ENCODE data around the gene L1CAM.

L1CAM gene

GRCh38 chrX:153869473-153870287 lies 16.3 kb downstream of the L1CAM start:
- H3K4me2 ChIP-seq (ENCODE audit: low read length): no peak overlapping the region
- H3K79me2 ChIP-seq: no peaks in the 10 kb centered on the region
- H3K27me3 ChIP-seq (ENCODE audit: control insufficient read depth, insufficient read depth, low read length): no peaks in the 10 kb centered on the region
- H3K4me3 ChIP-seq (ENCODE audit: low read depth, low read length): no peak overlapping the region
- H3K36me3 ChIP-seq (ENCODE audit: control insufficient read depth, insufficient read depth, low read length): no peaks in the 10 kb centered on the region
- H2AFZ ChIP-seq: no peak overlapping the region
- no peak overlapping the region for H3K9ac ChIP-seq
- TF ChIP-seq, protein P1, sequence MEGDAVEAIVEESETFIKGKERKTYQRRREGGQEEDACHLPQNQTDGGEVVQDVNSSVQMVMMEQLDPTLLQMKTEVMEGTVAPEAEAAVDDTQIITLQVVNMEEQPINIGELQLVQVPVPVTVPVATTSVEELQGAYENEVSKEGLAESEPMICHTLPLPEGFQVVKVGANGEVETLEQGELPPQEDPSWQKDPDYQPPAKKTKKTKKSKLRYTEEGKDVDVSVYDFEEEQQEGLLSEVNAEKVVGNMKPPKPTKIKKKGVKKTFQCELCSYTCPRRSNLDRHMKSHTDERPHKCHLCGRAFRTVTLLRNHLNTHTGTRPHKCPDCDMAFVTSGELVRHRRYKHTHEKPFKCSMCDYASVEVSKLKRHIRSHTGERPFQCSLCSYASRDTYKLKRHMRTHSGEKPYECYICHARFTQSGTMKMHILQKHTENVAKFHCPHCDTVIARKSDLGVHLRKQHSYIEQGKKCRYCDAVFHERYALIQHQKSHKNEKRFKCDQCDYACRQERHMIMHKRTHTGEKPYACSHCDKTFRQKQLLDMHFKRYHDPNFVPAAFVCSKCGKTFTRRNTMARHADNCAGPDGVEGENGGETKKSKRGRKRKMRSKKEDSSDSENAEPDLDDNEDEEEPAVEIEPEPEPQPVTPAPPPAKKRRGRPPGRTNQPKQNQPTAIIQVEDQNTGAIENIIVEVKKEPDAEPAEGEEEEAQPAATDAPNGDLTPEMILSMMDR (IDR thresholded peaks at IDR 0.05): no peak
- H3K27ac ChIP-seq: no peak overlapping the region
- no peaks in the 10 kb centered on the region for H3K4me1 ChIP-seq
- no peaks in the 10 kb centered on the region for H3K9me3 ChIP-seq (ENCODE audit: control insufficient read depth, low read length)

- no peaks in the 10 kb centered on the region for H3K79me2 ChIP-seq
- no peak overlapping the region for H3K27ac ChIP-seq
- no peaks in the 10 kb centered on the region for H3K9me3 ChIP-seq (ENCODE audit: control insufficient read depth, low read length)
- H3K4me1 ChIP-seq: no peaks in the 10 kb centered on the region
- H3K9ac ChIP-seq: no peak overlapping the region
- H3K36me3 ChIP-seq (ENCODE audit: control insufficient read depth, insufficient read depth, low read length): no peaks in the 10 kb centered on the region
- no peaks in the 10 kb centered on the region for H3K27me3 ChIP-seq (ENCODE audit: control insufficient read depth, insufficient read depth, low read length)
- TF ChIP-seq, protein P1 (IDR thresholded peaks at IDR 0.05): no peak
- no peak overlapping the region for H3K4me3 ChIP-seq (ENCODE audit: low read depth, low read length)
- no peak overlapping the region for H3K4me2 ChIP-seq (ENCODE audit: low read length)
- no peak overlapping the region for H2AFZ ChIP-seq
Measured at GRCh38 chrX:153868576-153869472, 17.1 kb downstream of the L1CAM start.

DNA sequence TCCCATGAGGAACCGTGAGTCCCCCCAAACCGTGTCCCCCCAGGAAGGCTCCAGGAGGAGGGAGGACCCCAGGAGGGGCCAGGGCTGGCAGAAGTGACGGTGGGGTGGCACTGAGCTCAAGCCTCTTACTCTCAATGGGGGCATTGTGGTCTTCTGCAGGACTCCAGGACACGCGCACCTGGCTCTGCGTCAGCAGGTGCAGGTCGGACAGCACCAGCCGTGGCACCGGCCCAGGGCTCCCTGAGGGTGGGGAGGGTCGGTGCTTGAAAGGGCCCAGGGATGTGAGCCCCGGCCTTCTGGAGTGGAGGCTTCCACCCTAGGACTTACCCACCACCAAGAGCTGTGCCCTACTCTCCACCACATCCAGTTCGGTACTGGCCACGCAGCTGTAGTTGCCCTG lies 18.3 kb downstream of the L1CAM start:
- no peak overlapping the region for H3K4me3 ChIP-seq (ENCODE audit: low read depth, low read length)
- H3K27me3 ChIP-seq (ENCODE audit: control insufficient read depth, insufficient read depth, low read length): no peaks in the 10 kb centered on the region
- TF ChIP-seq, protein P1 (IDR thresholded peaks at IDR 0.05): no peak
- no peaks in the 10 kb centered on the region for H3K79me2 ChIP-seq
- H3K4me2 ChIP-seq (ENCODE audit: low read length): no peak overlapping the region
- no peaks in the 10 kb centered on the region for H3K36me3 ChIP-seq (ENCODE audit: control insufficient read depth, insufficient read depth, low read length)
- H3K4me1 ChIP-seq: no peaks in the 10 kb centered on the region
- H3K9ac ChIP-seq: no peak overlapping the region
- no peak overlapping the region for H3K27ac ChIP-seq
- H2AFZ ChIP-seq: no peak overlapping the region
- no peaks in the 10 kb centered on the region for H3K9me3 ChIP-seq (ENCODE audit: control insufficient read depth, low read length)

DNA sequence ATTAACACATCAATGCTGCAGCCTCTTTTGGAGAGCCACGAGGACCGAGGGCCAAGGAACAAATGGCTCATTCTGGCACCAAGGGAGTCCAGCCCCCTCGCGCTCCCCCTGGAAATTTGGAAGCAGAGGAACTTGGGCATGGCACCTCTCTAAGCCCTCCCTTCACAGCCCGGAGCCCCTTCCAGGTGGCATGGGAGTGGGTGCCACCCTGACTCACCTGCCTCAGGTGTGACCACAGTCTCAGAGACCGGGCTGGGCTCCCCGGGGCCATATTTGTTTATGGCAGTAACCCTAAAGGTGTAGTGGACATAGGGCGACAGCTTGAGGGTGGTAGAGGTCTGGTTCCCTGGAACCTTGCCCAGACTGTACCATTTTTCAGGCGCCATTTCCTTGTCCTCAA lies 18.8 kb downstream of the L1CAM start:
- Histone ChIP-seq H3K36me3 (ENCODE audit: control insufficient read depth, insufficient read depth, low read length) (no peaks in the 10 kb centered on the region), H3K9ac (no peak overlapping the region), H3K4me1 (no peaks in the 10 kb centered on the region), H3K27me3 (ENCODE audit: control insufficient read depth, insufficient read depth, low read length) (no peaks in the 10 kb centered on the region), H3K79me2 (no peaks in the 10 kb centered on the region), H3K4me2 (ENCODE audit: low read length) (no peak overlapping the region), H3K27ac (no peak overlapping the region), H3K4me3 (ENCODE audit: low read depth, low read length) (no peak overlapping the region), H3K9me3 (ENCODE audit: control insufficient read depth, low read length) (no peaks in the 10 kb centered on the region), H2AFZ (no peak overlapping the region)
- TF ChIP-seq, protein P1 (IDR thresholded peaks at IDR 0.05): no peak

Data from parathyroid adenoma (tissue), 2 donors.